GM23338 (cell line): Measurements from ENCODE around the gene MYH7. TPM values are rescaled to one million over a fixed set of nuclear protein-coding genes. Genes with fewer than 3 reads are reported as not detected.

Experiments
- ATAC-seq: fragments of 200-7000 bp; cut with Tn5 transposase; 3 replicates; pipeline ENCODE4 v1.9.1; 2020
- DNase-seq: peaks from one replicate; pipeline ENCODE4 v3.0.0-alpha.2; 2015; ENCODE audit warnings: low spot score
- H2AFZ ChIP-seq: fragments of 200-600 bp; sonication (generic); 2 replicates; pipeline ENCODE4 v1.8.0; 2016; ENCODE audit warnings: antibody characterized with exemption, mild to moderate bottlenecking, moderate library complexity
- H3F3A ChIP-seq: fragments of 200-600 bp; sonication (generic); replicated peaks from 2 replicates; pipeline ENCODE4 v1.8.0; 2017; ENCODE audit warnings: antibody characterized with exemption, mixed run types, low read depth
- H3K27ac ChIP-seq: fragments of 200-600 bp; sonication (generic); 2 replicates; pipeline ENCODE4 v1.6.1; 2016; ENCODE audit warnings: low read depth
- H3K27me3 ChIP-seq: fragments of 200-600 bp; sonication (generic); 2 replicates; pipeline ENCODE4 v1.8.0; 2016; ENCODE audit warnings: mild to moderate bottlenecking, mixed run types, moderate library complexity; ENCODE audit not compliant: insufficient read depth
- H3K36me3 ChIP-seq: fragments of 200-600 bp; sonication (generic); 2 replicates; pipeline ENCODE4 v1.8.0; 2016; ENCODE audit warnings: mild to moderate bottlenecking; ENCODE audit not compliant: insufficient read depth
- H3K4me1 ChIP-seq: fragments of 200-600 bp; sonication (generic); 2 replicates; pipeline ENCODE4 v1.8.0; 2016; ENCODE audit warnings: mild to moderate bottlenecking, moderate library complexity; ENCODE audit not compliant: insufficient read depth
- H3K4me2 ChIP-seq: fragments of 200-600 bp; sonication (generic); 2 replicates; pipeline ENCODE4 v1.7.1; 2017; ENCODE audit warnings: mixed run types
- H3K4me3 ChIP-seq: fragments of 200-600 bp; sonication (generic); 2 replicates; pipeline ENCODE4 v1.6.1; 2016; ENCODE audit warnings: mixed run types
- H3K79me2 ChIP-seq: fragments of 200-600 bp; sonication (generic); replicated peaks from 2 replicates; pipeline ENCODE4 v1.8.0; 2017; ENCODE audit warnings: mild to moderate bottlenecking; ENCODE audit not compliant: insufficient read depth
- H3K9me2 ChIP-seq: fragments of 200-600 bp; sonication (generic); 2 replicates; pipeline ENCODE4 v1.8.0; 2017; ENCODE audit not compliant: insufficient read depth
- H4K20me1 ChIP-seq: fragments of 200-600 bp; sonication (generic); replicated peaks from 2 replicates; pipeline ENCODE4 v1.8.0; 2017; ENCODE audit warnings: mild to moderate bottlenecking; ENCODE audit not compliant: insufficient read depth
- H3K27ac Mint-ChIP-seq: 2 replicates; pipeline ENCODE4 v1.8.0; 2020; ENCODE audit warnings: inconsistent platforms, mild to moderate bottlenecking, moderate library complexity, mixed read lengths
- H3K27me3 Mint-ChIP-seq: 3 replicates; pipeline ENCODE4 v1.8.0; 2022; ENCODE audit warnings: low read depth, mild to moderate bottlenecking, moderate library complexity, mixed read lengths, inconsistent platforms; ENCODE audit not compliant: insufficient read depth, poor library complexity
- H3K36me3 Mint-ChIP-seq: 3 replicates; pipeline ENCODE4 v1.8.0; 2021; ENCODE audit warnings: low read depth, mild to moderate bottlenecking, inconsistent platforms, moderate library complexity, mixed read lengths
- H3K4me1 Mint-ChIP-seq: 3 replicates; pipeline ENCODE4 v1.8.0; 2020; ENCODE audit warnings: mild to moderate bottlenecking, inconsistent platforms, mixed read lengths
- H3K4me3 Mint-ChIP-seq: 3 replicates; pipeline ENCODE4 v1.8.0; 2021; ENCODE audit warnings: moderate library complexity, mild to moderate bottlenecking, inconsistent platforms, mixed read lengths
- H3K9me3 Mint-ChIP-seq: 3 replicates; pipeline ENCODE4 v1.8.0; 2020; ENCODE audit warnings: moderate library complexity, mild to moderate bottlenecking, inconsistent platforms, mixed read lengths
- CREB1 ChIP-seq: fragments of 250-450 bp; sonication (Bioruptor Pico); IDR thresholded peaks from 2 replicates; pipeline ENCODE4 v1.5.0; 2020; ENCODE audit warnings: low read depth, mild to moderate bottlenecking, moderate library complexity
- JUNB ChIP-seq: IDR thresholded peaks from one replicate; pipeline ENCODE4 v1.6.1; 2016; ENCODE audit warnings: antibody characterized with exemption; ENCODE audit not compliant: unreplicated experiment
- NANOG ChIP-seq: IDR thresholded peaks from 2 replicates; pipeline ENCODE4 v1.6.1; 2016; ENCODE audit warnings: antibody characterized with exemption, borderline replicate concordance
- ZNF114 ChIP-seq: fragments of 250-450 bp; sonication (Bioruptor Pico); IDR thresholded peaks from 2 replicates; pipeline ENCODE4 v1.5.0; 2020; ENCODE audit warnings: mild to moderate bottlenecking, moderate library complexity
- polyA plus RNA-seq: library from polyadenylated mRNA; unstranded; fragments of >200 nt; fragmentation: Nextera tagmentation; extraction: Ambion mirVana; gene quantifications from 2 replicates; pipeline ENCODE4 v1.2.1, GENCODE V29; 2016
- total RNA-seq: library from RNA; depleted of rRNA; stranded (reverse); fragments of >200 nt; shearing (Covaris generic); gene quantifications from 2 replicates; pipeline ENCODE4 v1.2.3, GENCODE V29; 2014
- TF ChIP-seq, protein P1 (sequence below): IDR thresholded peaks from one replicate; pipeline ENCODE4 v1.6.1; 2018; ENCODE audit warnings: antibody characterized with exemption; ENCODE audit not compliant: unreplicated experiment

Gene MYH7
- total and polyA plus RNA-seq, 2 experiments from 2014 or later = not detected

DNA sequence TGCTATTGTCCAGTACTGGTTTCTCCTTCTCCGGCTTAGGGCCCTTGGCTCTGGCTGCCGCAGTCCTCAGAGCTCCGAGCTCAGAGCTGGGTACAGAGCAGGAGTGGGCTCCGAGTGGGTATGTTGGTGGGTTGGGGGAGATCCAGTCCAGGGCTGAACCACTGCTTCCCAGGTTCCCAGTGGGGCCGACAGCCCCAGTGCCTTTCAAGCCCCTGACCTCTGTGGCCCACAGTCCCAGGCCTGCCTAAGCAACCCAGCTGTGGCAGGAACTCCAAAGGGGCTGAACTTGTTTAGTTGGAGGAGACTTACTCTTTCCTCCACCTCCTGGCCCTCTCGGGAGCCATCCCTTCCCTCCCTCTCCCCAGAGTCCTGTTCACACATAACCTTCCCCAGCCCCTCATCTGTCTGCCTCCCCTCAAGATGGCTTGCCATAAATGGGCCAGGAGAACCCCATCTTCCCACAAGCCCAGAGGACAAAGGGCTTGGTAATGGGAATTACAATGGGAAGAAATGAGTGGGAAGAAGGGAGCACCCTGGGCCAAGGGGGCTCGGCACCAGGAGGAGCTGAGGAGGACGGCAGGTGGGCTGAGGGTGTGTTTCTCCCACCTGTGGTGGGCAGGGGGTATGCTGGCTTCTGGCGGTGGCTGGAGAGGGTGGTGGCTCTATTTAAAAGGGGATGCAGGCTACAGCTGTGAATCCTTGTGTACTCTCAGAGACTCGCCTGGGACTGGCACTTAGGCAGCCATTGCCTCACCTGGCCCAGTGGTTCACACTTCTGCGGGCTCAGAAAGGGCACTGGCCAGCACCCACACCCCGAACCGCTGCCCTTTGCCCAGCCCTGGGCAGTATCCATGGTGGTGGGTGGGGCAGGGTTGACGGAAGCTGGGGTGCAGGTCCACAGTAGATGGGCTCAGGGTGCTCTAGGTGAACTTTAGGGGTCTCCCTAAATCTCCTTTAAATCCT lies 23.6 kb downstream of the MYH7 start:
- no peaks in the 10 kb centered on the region; the same call in 2 of the 3 replicates for H3K36me3 Mint-ChIP-seq
- no peak overlapping the region for H3K4me3 Mint-ChIP-seq
- H3K9me2 ChIP-seq = peaks cover 3% of the 10 kb centered on the region; the same call in 1 of the 2 replicates
- ATAC-seq = no peak
- TF ChIP-seq NANOG = no peak
- TF ChIP-seq, protein P1, sequence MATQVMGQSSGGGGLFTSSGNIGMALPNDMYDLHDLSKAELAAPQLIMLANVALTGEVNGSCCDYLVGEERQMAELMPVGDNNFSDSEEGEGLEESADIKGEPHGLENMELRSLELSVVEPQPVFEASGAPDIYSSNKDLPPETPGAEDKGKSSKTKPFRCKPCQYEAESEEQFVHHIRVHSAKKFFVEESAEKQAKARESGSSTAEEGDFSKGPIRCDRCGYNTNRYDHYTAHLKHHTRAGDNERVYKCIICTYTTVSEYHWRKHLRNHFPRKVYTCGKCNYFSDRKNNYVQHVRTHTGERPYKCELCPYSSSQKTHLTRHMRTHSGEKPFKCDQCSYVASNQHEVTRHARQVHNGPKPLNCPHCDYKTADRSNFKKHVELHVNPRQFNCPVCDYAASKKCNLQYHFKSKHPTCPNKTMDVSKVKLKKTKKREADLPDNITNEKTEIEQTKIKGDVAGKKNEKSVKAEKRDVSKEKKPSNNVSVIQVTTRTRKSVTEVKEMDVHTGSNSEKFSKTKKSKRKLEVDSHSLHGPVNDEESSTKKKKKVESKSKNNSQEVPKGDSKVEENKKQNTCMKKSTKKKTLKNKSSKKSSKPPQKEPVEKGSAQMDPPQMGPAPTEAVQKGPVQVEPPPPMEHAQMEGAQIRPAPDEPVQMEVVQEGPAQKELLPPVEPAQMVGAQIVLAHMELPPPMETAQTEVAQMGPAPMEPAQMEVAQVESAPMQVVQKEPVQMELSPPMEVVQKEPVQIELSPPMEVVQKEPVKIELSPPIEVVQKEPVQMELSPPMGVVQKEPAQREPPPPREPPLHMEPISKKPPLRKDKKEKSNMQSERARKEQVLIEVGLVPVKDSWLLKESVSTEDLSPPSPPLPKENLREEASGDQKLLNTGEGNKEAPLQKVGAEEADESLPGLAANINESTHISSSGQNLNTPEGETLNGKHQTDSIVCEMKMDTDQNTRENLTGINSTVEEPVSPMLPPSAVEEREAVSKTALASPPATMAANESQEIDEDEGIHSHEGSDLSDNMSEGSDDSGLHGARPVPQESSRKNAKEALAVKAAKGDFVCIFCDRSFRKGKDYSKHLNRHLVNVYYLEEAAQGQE = no peak
- no peak for TF ChIP-seq JUNB
- no peak for TF ChIP-seq CREB1 (CRISPR knock-in tag)
- TF ChIP-seq ZNF114 = no peak
- no peaks in the 10 kb centered on the region for H3K27me3 ChIP-seq
- no peaks in the 10 kb centered on the region for H3K36me3 ChIP-seq
- peaks cover 25% of the 10 kb centered on the region for H3K27me3 Mint-ChIP-seq
- H2AFZ ChIP-seq = no peak overlapping the region
- H3K27ac Mint-ChIP-seq = no peak overlapping the region
- H3K4me2 ChIP-seq = no peak overlapping the region
- H3K27ac ChIP-seq = no peak overlapping the region
- no peaks in the 10 kb centered on the region; the same call in 2 of the 3 replicates for H3K9me3 Mint-ChIP-seq
- no peak for DNase-seq
- H3K4me1 ChIP-seq = no peaks in the 10 kb centered on the region
- no peaks in the 10 kb centered on the region for H4K20me1 ChIP-seq
- H3K4me3 ChIP-seq = no peak overlapping the region
- H3K4me1 Mint-ChIP-seq = peaks cover 5% of the 10 kb centered on the region; the same call in 1 of the 3 replicates
- no peaks in the 10 kb centered on the region for H3K79me2 ChIP-seq
- H3F3A ChIP-seq = no peaks in the 10 kb centered on the region

GRCh38 chr14:23409966-23410635 lies 25.4 kb downstream of the MYH7 start:
- no peak overlapping the region for H3K4me3 Mint-ChIP-seq
- H2AFZ ChIP-seq = no peak overlapping the region
- no peaks in the 10 kb centered on the region for H4K20me1 ChIP-seq
- H3F3A ChIP-seq = no peaks in the 10 kb centered on the region
- H3K36me3 Mint-ChIP-seq = no peaks in the 10 kb centered on the region; the same call in 2 of the 3 replicates
- DNase-seq (no peak), ATAC-seq (no peak)
- peaks cover 3% of the 10 kb centered on the region; the same call in 2 of the 3 replicates for H3K4me1 Mint-ChIP-seq
- H3K79me2 ChIP-seq = no peaks in the 10 kb centered on the region
- H3K9me2 ChIP-seq = peaks cover under 1% of the 10 kb centered on the region; the same call in 1 of the 2 replicates
- H3K27me3 ChIP-seq = no peaks in the 10 kb centered on the region
- H3K36me3 ChIP-seq = no peaks in the 10 kb centered on the region
- no peak overlapping the region for H3K27ac Mint-ChIP-seq
- H3K9me3 Mint-ChIP-seq = no peaks in the 10 kb centered on the region; the same call in 2 of the 3 replicates
- no peak overlapping the region for H3K27ac ChIP-seq
- no peaks in the 10 kb centered on the region for H3K4me1 ChIP-seq
- H3K4me2 ChIP-seq = no peak overlapping the region
- H3K4me3 ChIP-seq = no peak overlapping the region
- H3K27me3 Mint-ChIP-seq = peaks cover 24% of the 10 kb centered on the region
- TF ChIP-seq, protein P1 = no peak
